ENCODE data around the gene CES2.

DNA sequence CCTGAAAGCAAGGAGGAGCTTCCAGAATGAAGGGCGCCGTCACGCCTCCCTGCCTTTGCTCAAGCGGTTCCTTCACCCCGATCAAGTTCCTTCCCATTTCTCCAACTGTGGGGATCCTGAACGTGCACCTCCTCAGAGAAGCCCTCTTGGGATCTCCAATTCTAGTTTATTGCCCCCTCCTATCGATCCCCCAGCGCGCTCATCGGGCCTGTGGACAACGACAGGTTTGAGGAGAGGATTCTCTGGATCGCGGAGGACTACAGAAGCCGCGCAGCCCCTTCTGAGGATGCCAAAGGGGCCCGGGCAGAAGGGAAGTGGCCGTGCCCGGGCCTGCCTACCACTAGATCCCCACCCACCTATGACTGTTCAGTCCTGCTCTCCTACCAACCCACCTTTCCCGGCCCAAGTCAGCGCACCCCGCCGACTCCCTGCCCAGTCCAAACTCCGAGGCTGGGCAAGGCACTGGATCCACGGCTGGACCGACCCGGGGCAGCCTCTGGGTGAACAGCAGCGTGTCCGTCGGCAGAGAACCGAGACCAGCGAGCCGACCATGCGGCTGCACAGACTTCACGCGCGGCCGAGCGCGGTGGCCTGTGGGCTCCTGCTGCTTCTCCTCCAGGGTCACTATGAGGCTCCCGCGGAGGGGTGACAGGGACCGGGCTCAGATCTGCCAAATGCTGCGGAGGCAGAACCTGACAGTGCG lies 13.0 kb downstream of the CES2 start:
- TF ChIP-seq, protein P1, sequence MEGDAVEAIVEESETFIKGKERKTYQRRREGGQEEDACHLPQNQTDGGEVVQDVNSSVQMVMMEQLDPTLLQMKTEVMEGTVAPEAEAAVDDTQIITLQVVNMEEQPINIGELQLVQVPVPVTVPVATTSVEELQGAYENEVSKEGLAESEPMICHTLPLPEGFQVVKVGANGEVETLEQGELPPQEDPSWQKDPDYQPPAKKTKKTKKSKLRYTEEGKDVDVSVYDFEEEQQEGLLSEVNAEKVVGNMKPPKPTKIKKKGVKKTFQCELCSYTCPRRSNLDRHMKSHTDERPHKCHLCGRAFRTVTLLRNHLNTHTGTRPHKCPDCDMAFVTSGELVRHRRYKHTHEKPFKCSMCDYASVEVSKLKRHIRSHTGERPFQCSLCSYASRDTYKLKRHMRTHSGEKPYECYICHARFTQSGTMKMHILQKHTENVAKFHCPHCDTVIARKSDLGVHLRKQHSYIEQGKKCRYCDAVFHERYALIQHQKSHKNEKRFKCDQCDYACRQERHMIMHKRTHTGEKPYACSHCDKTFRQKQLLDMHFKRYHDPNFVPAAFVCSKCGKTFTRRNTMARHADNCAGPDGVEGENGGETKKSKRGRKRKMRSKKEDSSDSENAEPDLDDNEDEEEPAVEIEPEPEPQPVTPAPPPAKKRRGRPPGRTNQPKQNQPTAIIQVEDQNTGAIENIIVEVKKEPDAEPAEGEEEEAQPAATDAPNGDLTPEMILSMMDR (conservative IDR thresholded peaks at IDR 0.05 in 1 of 2, IDR thresholded peaks at IDR 0.05 in 1 of 2; ENCODE audit: extremely low read depth in 1 of 2, insufficient read depth in 1 of 2, low read depth in 1 of 2, low read length in 2 of 2): no peak
- no peak for TF ChIP-seq EZH2 (IDR thresholded peaks at IDR 0.05; ENCODE audit: borderline replicate concordance, low read length)
